ENCODE measurements around the gene PKD2L1.
"Not testable (repeated sequence)": the region's sequence is repeated elsewhere in the genome, so short reads cannot be mapped to it uniquely, and the experiment has no call there.

PKD2L1 gene

DNA sequence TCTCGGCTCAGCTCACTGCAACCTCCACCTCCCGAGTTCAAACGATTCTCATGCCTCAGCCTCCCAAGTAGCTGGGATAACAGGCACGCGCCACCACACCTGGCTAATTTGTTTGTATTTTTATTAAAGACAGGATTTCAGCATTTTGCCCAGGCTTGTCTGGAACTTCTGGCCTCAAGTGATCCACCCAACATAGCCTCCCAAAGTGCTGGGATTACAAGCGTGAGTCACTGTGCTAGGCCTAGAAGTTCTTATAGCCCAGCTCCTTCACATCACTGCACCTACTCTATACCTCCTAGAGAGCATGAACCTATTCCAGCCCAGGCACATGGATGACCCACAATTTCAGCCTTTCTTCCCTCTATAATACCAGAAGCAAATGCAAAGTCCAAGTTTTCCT lies 42.3 kb downstream of the PKD2L1 start:
- ChIA-PET POLR2A (interaction anchor here (1.2 to 2.4 kb wide), 3 partner anchors 9 to 86 kb away, joined by 3 to 25 read pairs (median 6); no protein-coding TSS in a partner anchor), CTCF (interaction anchor here (1.0 kb wide), 1 partner anchor 231 kb away, joined by 3 read pairs; no protein-coding TSS in a partner anchor)
- TF ChIP-seq CTBP1 (IDR thresholded peaks at IDR 0.05; ENCODE audit: borderline replicate concordance), result no peak
- no peak for DNase-seq (ENCODE audit: extremely low spot score)

DNA sequence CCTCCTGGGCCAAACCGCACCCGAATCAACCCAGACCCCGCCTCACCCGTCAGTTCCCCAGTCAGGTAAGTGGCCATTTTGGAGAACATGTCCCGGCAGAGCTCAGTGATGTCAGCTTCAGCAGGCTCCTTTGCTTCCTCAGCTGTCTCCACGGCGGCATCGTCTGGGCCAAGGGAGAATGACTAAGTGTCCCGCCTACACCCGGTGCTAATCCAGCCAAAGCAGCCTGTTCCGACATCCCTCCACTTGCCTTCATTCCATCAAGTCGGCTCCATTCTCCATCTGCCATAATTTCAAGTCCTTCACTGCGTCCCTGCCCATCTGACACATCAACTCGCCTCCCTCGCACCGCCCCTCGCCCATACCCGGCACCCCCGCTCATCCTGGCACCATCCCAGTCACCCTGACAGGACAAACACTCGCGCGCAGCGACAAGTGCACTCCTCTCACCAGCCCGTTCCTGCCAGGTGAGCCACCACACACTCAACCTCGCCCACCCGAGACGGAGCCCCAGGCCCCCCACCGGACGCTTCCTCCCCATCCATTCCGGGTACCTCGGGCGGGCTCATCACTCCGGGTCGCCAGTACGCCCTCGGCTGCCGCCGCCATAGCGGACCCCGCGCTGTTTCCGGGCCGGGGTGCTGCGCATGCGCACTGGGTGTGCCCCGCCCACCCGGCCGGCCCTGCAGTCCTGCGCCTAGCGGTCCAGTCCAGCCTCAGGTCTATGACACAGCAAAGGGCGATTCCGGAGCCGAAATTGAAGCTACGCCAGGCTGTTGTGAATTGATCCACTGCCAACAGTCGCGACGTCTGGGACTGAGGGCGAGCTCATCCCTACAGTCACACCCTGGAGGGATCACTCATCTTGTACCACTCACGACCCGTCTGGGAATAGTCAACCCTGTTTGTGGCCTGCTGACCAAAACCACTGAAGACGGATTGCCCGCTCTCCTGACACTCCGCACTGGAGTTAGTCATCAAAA lies 43.7 kb downstream of the PKD2L1 start, which contains the start of gene BLOC1S2:
BLOC1S2 (minus strand) TSS at position 630 of the 983 bp plus-strand sequence; CDS start at position 609, 21 bp downstream.
- DNase-seq (ENCODE audit: extremely low spot score), result peak; percentile 99
- POLR2A ChIA-PET, result interaction anchor here (0.6 to 2.4 kb wide), 13 partner anchors 11 to 440 kb away, joined by 3 to 25 read pairs (median 3); partner anchors contain the start of genes CWF19L1 and PKD2L1
- TF ChIP-seq FOXA1 (IDR thresholded peaks at IDR 0.05) (no peak), FOXM1 (IDR thresholded peaks at IDR 0.05; ENCODE audit: borderline replicate concordance) (no peak), ARNT (IDR thresholded peaks at IDR 0.05) (no peak), L3MBTL2 (conservative IDR thresholded peaks at IDR 0.05) (no peak), LEF1 (IDR thresholded peaks at IDR 0.05; ENCODE audit: borderline replicate concordance) (no peak), FOXK2 (IDR thresholded peaks at IDR 0.05) (no peak), ZNF384 (IDR thresholded peaks at IDR 0.05) (no peak), HDGF (IDR thresholded peaks at IDR 0.05; ENCODE audit: borderline replicate concordance) (0 out of 2 replicates have a peak, but pooled peaks have one; percentile 43), SUZ12 (IDR thresholded peaks at IDR 0.05) (no peak), NFRKB (IDR thresholded peaks at IDR 0.05) (no peak), ELF4 (IDR thresholded peaks at IDR 0.05) (peak; percentile 45; the same call in 1 of the 2 replicates)
- TF ChIP-seq, protein P1, sequence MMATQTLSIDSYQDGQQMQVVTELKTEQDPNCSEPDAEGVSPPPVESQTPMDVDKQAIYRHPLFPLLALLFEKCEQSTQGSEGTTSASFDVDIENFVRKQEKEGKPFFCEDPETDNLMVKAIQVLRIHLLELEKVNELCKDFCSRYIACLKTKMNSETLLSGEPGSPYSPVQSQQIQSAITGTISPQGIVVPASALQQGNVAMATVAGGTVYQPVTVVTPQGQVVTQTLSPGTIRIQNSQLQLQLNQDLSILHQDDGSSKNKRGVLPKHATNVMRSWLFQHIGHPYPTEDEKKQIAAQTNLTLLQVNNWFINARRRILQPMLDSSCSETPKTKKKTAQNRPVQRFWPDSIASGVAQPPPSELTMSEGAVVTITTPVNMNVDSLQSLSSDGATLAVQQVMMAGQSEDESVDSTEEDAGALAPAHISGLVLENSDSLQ (IDR thresholded peaks at IDR 0.05), result no peak; the same call in 1 of the 2 replicates
- CTCF ChIA-PET, result no interaction called here

DNA sequence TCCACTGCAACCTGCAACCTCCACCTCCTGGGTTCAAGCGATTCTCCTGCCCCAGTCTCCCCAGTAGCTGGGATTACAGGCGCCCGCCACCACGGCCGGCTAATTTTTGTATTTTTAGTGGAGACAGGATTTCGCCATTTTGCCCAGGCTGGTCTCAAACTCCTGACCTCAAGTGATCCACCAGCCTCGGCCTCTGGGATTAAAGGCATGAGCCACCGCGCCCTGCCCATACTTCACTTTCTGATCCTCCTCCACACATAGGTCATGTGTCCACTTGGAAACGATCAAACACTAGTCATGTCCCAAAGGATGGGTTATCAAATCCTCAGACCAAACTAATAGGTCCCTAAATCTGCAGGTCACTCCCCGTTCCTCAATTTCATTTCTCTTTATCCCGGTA lies 44.7 kb downstream of the PKD2L1 start:
- CTCF ChIA-PET; DNase-seq (ENCODE audit: extremely low spot score): not testable (repeated sequence)
- POLR2A ChIA-PET, result interaction anchor here (1.0 to 2.4 kb wide), 4 partner anchors 12 to 61 kb away, joined by 3 to 25 read pairs (median 10); partner anchors contain the start of gene SCD

DNA sequence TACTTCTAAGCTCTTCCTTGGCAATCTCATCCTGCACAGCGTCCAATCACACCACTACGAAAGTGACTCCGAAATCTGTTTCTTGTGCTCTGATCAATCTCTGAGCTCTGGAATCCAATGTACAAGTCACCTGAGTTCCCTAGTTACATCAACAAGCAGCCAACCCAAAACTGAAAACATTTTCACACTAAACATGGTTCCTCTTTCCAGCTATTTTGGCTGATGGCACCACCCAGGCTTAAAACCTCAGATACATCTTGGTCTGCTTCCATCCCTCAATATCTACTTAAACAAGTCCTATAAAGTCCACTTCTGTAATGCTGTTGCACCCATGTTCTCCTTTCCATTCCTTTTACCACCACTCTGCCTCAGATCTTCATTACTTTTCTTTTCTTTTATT lies 47.1 kb downstream of the PKD2L1 start:
- CTCF ChIA-PET, result no interaction called here
- DNase-seq (ENCODE audit: extremely low spot score), result no peak
- POLR2A ChIA-PET, result interaction anchor here (0.6 to 1.1 kb wide), 2 partner anchors 16 to 434 kb away, joined by 3 read pairs; no protein-coding TSS in a partner anchor
- TF ChIP-seq, protein P1 (IDR thresholded peaks at IDR 0.05), result no peak
- TF ChIP-seq ARNT (IDR thresholded peaks at IDR 0.05) (no peak), NFRKB (IDR thresholded peaks at IDR 0.05) (no peak), BHLHE40 (IDR thresholded peaks at IDR 0.05; ENCODE audit: borderline replicate concordance) (no peak)

DNA sequence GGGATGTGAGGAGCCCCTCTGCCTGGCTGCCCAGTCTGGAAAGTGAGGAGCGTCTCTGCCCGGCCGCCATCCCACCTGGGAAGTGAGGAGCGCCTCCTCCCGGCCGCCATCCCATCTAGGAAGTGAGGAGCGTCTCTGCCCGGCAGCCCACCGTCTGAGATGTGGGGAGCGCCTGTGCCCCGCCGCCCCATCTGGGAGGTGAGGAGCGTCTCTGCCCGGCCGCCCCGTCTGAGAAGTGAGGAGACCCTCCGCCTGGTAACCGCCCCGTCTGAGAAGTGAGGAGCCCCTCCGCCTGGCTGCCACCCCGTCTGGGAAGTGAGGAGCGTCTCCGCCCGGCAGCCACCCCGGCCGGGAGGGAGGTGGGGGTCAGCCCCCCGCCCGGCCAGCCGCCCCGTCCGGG lies 53.1 kb downstream of the PKD2L1 start:
- DNase-seq (ENCODE audit: extremely low spot score); POLR2A ChIA-PET; CTCF ChIA-PET: not testable (repeated sequence)

DNA sequence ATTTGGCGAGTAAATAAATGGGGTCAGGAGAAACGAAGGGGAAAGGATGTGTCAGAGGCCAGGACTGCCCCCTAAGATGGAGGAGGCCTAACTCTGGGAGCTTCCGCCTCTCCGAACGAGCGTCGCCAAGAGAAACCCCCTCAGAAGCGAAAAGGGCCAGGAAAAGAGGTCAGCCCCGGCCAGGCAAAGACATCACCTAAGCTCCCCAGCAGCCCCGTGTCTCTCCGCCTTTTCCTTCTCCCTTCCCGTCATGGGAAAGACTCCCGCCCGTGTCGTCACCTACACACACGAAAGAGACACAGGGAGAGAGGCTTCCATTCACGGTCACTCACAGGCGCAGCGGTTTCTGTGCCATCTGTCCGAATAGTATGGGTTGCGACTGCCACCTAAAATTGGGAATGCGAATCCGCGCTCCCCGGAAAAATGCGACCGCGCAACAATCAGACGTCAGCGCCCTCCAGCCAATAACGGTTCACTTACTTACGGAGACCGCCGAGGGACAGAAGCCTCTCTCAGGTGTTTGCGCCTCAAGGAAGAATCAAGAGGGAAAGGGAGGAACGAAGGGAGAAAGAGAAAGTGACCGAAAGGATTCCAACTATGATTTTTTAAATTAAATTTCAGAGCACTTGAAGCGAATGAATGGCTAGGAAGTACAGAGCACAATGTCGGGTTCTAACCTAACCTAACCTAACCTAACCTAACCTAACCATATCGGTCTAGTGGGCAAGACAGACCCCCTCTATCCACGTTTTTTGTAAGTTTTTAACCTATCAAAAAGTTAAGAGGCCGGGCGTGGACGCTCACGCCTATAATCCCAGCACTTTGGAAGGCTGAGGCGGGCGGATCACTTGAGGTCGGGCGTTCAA lies 62.6 kb downstream of the PKD2L1 start, which contains the start of gene CWF19L1:
CWF19L1 (minus strand) TSS at position 400 of the 866 bp plus-strand sequence; CDS start at position 355, 45 bp downstream.
- peak; percentile 92 for DNase-seq (ENCODE audit: extremely low spot score)
- POLR2A ChIA-PET, result interaction anchor here (0.6 to 0.9 kb wide), 3 partner anchors 16 to 19 kb away, joined by 3 read pairs; no protein-coding TSS in a partner anchor
- CTCF ChIA-PET, result no interaction called here
- no peak for TF ChIP-seq LEF1 (IDR thresholded peaks at IDR 0.05; ENCODE audit: borderline replicate concordance)
- peak; percentile 36; the same call in 1 of the 2 replicates for TF ChIP-seq ELF4 (IDR thresholded peaks at IDR 0.05)
- peak; percentile 74; the same call in 1 of the 2 replicates for TF ChIP-seq L3MBTL2 (conservative IDR thresholded peaks at IDR 0.05)
- TF ChIP-seq, protein P1 (IDR thresholded peaks at IDR 0.05), result peak; percentile 39
- no peak for TF ChIP-seq BHLHE40 (IDR thresholded peaks at IDR 0.05; ENCODE audit: borderline replicate concordance)
- TF ChIP-seq ZNF384 (IDR thresholded peaks at IDR 0.05), result 0 out of 2 replicates have a peak, but pooled peaks have one; percentile 16
